Ectodermal cell (in vitro differentiated cells): ENCODE measurements around the gene GALNT7.

ENCODE experiments used
- H3K27ac ChIP-seq: 2 replicates; pipeline ENCODE4 v1.7.0; 2013; ENCODE audit warnings: mild to moderate bottlenecking, low read depth, low read length; ENCODE audit not compliant: insufficient read depth, poor library complexity, severe bottlenecking
- H3K27me3 ChIP-seq: 2 replicates; pipeline ENCODE4 v1.7.0; 2013; ENCODE audit warnings: mild to moderate bottlenecking, low read length; ENCODE audit not compliant: insufficient read depth, control insufficient read depth, poor library complexity, severe bottlenecking
- H3K36me3 ChIP-seq: one replicate; pipeline ENCODE4 v1.7.0; 2013; ENCODE audit warnings: low read length; ENCODE audit not compliant: control insufficient read depth, insufficient read depth
- H3K4me1 ChIP-seq: one replicate; pipeline ENCODE4 v1.7.0; 2013; ENCODE audit warnings: low read length; ENCODE audit not compliant: control insufficient read depth, insufficient read depth
- H3K4me3 ChIP-seq: 2 replicates; pipeline ENCODE4 v1.7.0; 2013; ENCODE audit warnings: low read depth, low read length, control low read depth; ENCODE audit not compliant: insufficient read depth
- H3K9me3 ChIP-seq: 2 replicates; pipeline ENCODE4 v1.7.0; 2013; ENCODE audit warnings: mild to moderate bottlenecking, low read length, moderate library complexity; ENCODE audit not compliant: control insufficient read depth
- WGBS, 2 experiments: methylation state at CpG; one replicate each; pipeline ENCODE4 v1.1.7; 2013; ENCODE audit warnings: missing lambda C conversion rate in 2 of 2; 5-methylcytosine and 5-hydroxymethylcytosine counted together

GALNT7 gene

GRCh38 chr4:173256825-173257224, 88.2 kb downstream of the GALNT7 start:
- Histone ChIP-seq H3K4me1 (no peaks in the 10 kb centered on the region), H3K27ac (no peak overlapping the region), H3K27me3 (no peaks in the 10 kb centered on the region), H3K36me3 (no peaks in the 10 kb centered on the region), H3K4me3 (no peak overlapping the region), H3K9me3 (no peaks in the 10 kb centered on the region)
- WGBS, 2 experiments = 89 to 96% methylated on average over 3 of the region's 3 CpGs

- no peaks in the 10 kb centered on the region for H3K36me3 ChIP-seq
- 33 to 35% methylated on average over 4 of the region's 4 CpGs for WGBS, 2 experiments
- no peak overlapping the region for H3K27ac ChIP-seq
- H3K4me1 ChIP-seq = no peaks in the 10 kb centered on the region
- H3K4me3 ChIP-seq = no peak overlapping the region
- no peaks in the 10 kb centered on the region for H3K9me3 ChIP-seq
- no peaks in the 10 kb centered on the region for H3K27me3 ChIP-seq
Observed at GRCh38 chr4:173257732-173258717, 89.4 kb downstream of the GALNT7 start.

- Histone ChIP-seq H3K27ac (no peak overlapping the region), H3K9me3 (no peaks in the 10 kb centered on the region), H3K36me3 (no peaks in the 10 kb centered on the region), H3K27me3 (no peaks in the 10 kb centered on the region), H3K4me3 (no peak overlapping the region), H3K4me1 (no peaks in the 10 kb centered on the region)
- 96 to 100% methylated on average over 2 of the region's 2 CpGs for WGBS, 2 experiments
Observed at GRCh38 chr4:173258866-173259265, 90.3 kb downstream of the GALNT7 start.

GRCh38 chr4:173259310-173259709, 90.7 kb downstream of the GALNT7 start:
- 93% methylated on average over 5 to 6 of the region's 6 CpGs for WGBS, 2 experiments
- Histone ChIP-seq H3K9me3 (no peaks in the 10 kb centered on the region), H3K27ac (no peak overlapping the region), H3K4me1 (peaks cover 2% of the 10 kb centered on the region), H3K4me3 (no peak overlapping the region), H3K27me3 (no peaks in the 10 kb centered on the region), H3K36me3 (no peaks in the 10 kb centered on the region)

- Histone ChIP-seq H3K27me3 (no peaks in the 10 kb centered on the region), H3K9me3 (no peaks in the 10 kb centered on the region), H3K4me1 (peaks cover 7% of the 10 kb centered on the region), H3K27ac (no peak overlapping the region), H3K36me3 (no peaks in the 10 kb centered on the region), H3K4me3 (no peak overlapping the region)
- 91 to 94% methylated on average over 1 to 2 of the region's 2 CpGs for WGBS, 2 experiments
Observed at GRCh38 chr4:173261052-173261451, 92.4 kb downstream of the GALNT7 start.

- Histone ChIP-seq H3K27ac (no peak overlapping the region), H3K4me1 (peaks cover 7% of the 10 kb centered on the region), H3K4me3 (no peak overlapping the region), H3K9me3 (no peaks in the 10 kb centered on the region), H3K27me3 (no peaks in the 10 kb centered on the region), H3K36me3 (no peaks in the 10 kb centered on the region)
- WGBS, 2 experiments = 92 to 100% methylated on average over 2 of the region's 2 CpGs
Observed at GRCh38 chr4:173262375-173262774, 93.8 kb downstream of the GALNT7 start.

GRCh38 chr4:173264245-173264644, 95.6 kb downstream of the GALNT7 start:
- WGBS, 2 experiments = 71 to 80% methylated on average over 4 of the region's 4 CpGs
- H3K4me1 ChIP-seq = peaks cover 7% of the 10 kb centered on the region
- no peaks in the 10 kb centered on the region for H3K27me3 ChIP-seq
- no peak overlapping the region for H3K27ac ChIP-seq
- H3K9me3 ChIP-seq = no peaks in the 10 kb centered on the region
- H3K4me3 ChIP-seq = no peak overlapping the region
- no peaks in the 10 kb centered on the region for H3K36me3 ChIP-seq

- no peak overlapping the region for H3K27ac ChIP-seq
- no peaks in the 10 kb centered on the region for H3K36me3 ChIP-seq
- H3K4me3 ChIP-seq = no peak overlapping the region
- WGBS, 2 experiments = 76 to 85% methylated on average over 5 of the region's 5 CpGs
- no peaks in the 10 kb centered on the region for H3K9me3 ChIP-seq
- H3K4me1 ChIP-seq = peaks cover 7% of the 10 kb centered on the region
- H3K27me3 ChIP-seq = no peaks in the 10 kb centered on the region
Observed at GRCh38 chr4:173264684-173265185, 96.1 kb downstream of the GALNT7 start.

- WGBS, 2 experiments = 96% methylated on average over 6 of the region's 6 CpGs
- Histone ChIP-seq H3K4me1 (peaks cover 7% of the 10 kb centered on the region), H3K27ac (no peak overlapping the region), H3K36me3 (no peaks in the 10 kb centered on the region), H3K9me3 (no peaks in the 10 kb centered on the region), H3K27me3 (no peaks in the 10 kb centered on the region), H3K4me3 (no peak overlapping the region)
Observed at GRCh38 chr4:173265751-173266150, 97.1 kb downstream of the GALNT7 start.

- H3K27me3 ChIP-seq = no peaks in the 10 kb centered on the region
- no peaks in the 10 kb centered on the region for H3K9me3 ChIP-seq
- WGBS, 2 experiments = 92 to 94% methylated on average over 1 to 2 of the region's 2 CpGs
- no peaks in the 10 kb centered on the region for H3K36me3 ChIP-seq
- H3K4me3 ChIP-seq = no peak overlapping the region
- H3K4me1 ChIP-seq = peaks cover 7% of the 10 kb centered on the region
- H3K27ac ChIP-seq = no peak overlapping the region
Observed at GRCh38 chr4:173267711-173268110, 99.1 kb downstream of the GALNT7 start.
